DMS153 treated with DMSO at 0.1 percent for 48 hours (cell line): ENCODE measurements around the gene ZFAND4.
"Not testable (repeated sequence)": the region's sequence is repeated elsewhere in the genome, so short reads cannot be mapped to it uniquely, and the experiment has no call there.

ENCODE experiments used
- DNase-seq: peaks from one replicate; lab custom pipeline; 2025; ENCODE audit not compliant: unreplicated experiment; lab: John Stamatoyannopoulos, UW

Gene ZFAND4

GRCh38 chr10:45592432-45592831 is 80.1 kb downstream of the ZFAND4 start:
- no peak for DNase-seq

- no peak for DNase-seq
Observed at GRCh38 chr10:45591280-45591679, 81.3 kb downstream of the ZFAND4 start.

GRCh38 chr10:45589868-45590267 is 82.7 kb downstream of the ZFAND4 start:
- DNase-seq = no peak

- no peak for DNase-seq
Observed at GRCh38 chr10:45589009-45589408, 83.6 kb downstream of the ZFAND4 start.

DNA sequence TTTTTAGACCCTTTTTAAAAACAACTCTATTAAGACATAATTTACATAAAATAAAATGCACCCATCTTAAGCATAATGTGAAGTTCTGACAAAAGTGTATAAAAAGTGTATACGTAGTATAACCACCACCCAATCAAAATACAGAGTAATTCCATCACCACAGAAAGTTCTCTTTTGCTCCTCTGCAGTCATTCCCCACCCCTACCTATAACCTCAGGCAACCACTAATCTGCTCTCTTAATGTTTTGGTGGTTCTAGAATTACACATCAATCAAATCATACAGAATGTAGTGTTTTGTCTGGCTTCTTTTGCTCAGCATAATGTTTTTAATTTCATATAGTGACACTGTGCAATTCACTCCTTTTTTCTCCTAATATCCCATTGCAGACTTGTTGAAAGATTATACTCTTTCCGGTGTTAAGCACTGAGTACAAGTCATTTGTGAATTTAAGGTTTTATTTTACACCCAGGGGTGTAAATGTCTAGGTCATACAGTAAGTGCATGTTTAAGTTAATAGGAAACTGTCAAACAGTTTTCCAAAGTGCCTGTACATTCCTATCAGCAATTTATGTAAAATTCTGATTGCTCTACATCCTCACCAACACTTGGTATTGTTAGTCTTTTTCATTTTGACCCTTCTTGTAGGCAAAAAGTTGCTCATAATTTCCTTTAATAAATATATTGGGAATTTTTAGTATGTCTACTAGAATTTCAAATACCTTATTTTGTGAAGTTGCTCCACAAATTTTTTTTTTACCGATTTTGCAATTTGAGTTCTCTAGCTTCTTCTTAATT is 86.3 kb downstream of the ZFAND4 start:
- no peak for DNase-seq

GRCh38 chr10:45585131-45585530 is 87.4 kb downstream of the ZFAND4 start:
- no peak for DNase-seq

DNA sequence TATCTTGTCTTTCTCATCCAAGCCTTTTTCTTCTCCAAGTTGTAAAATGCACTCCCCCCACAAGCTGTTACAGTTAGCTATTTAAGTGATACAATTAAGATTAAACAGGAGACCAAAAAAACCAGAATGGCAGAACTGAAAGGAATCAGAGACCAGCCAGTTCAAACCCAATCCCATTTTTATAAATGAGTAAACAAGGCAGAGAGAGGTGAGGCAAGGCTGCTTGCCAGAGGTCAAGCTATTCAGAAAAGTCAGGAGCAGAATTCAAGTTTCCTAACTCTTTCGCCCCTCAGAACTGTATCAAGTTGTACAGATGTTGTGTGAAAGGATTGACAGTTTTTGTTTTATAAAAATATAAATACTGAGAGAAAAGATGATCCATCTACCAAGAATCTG is 90.2 kb downstream of the ZFAND4 start:
- no peak for DNase-seq

DNA sequence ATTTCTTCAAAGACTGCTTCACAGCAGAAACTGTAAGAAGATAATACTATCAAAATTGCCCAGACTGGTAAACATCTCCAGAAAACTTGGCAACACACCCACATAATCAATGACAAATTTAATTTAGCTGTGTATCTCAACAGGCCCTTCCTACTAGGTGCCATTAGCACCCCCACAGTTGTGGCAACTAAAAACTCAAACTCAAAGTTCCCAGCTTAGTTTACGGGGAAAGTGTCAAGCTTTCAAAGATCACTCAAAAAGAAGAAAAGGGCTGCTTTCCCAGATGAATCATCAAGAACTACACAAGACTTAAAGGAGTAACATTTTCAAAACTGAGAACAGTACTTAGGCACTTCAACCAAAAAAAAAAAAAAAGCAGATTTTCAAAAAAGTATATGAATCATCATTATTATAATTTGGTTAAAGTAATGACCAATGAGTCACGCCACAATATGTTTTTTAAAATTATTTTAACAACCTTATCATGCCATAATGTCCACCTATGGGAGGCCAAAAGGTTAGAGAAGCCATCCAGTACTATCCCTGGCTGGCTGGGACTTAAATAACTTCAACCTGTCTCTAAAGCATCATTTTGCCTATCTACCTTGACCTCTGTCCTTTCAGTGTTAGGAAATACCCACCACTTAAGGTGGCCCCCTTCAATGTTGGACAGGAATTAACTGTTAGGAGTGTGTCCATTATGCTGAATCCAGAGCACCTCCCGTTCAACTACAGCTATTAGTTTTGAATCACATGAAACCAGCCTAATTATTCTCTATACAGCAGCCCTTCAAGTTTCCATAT is 90.8 kb downstream of the ZFAND4 start:
- no peak for DNase-seq

GRCh38 chr10:45581216-45581549 is 91.4 kb downstream of the ZFAND4 start:
- no peak for DNase-seq

GRCh38 chr10:45580371-45581215 is 92.0 kb downstream of the ZFAND4 start:
- no peak for DNase-seq

- no peak for DNase-seq
Observed at GRCh38 chr10:45578384-45578971, 94.1 kb downstream of the ZFAND4 start.

- no peak for DNase-seq
Observed at GRCh38 chr10:45575966-45576597, 96.5 kb downstream of the ZFAND4 start.

DNA sequence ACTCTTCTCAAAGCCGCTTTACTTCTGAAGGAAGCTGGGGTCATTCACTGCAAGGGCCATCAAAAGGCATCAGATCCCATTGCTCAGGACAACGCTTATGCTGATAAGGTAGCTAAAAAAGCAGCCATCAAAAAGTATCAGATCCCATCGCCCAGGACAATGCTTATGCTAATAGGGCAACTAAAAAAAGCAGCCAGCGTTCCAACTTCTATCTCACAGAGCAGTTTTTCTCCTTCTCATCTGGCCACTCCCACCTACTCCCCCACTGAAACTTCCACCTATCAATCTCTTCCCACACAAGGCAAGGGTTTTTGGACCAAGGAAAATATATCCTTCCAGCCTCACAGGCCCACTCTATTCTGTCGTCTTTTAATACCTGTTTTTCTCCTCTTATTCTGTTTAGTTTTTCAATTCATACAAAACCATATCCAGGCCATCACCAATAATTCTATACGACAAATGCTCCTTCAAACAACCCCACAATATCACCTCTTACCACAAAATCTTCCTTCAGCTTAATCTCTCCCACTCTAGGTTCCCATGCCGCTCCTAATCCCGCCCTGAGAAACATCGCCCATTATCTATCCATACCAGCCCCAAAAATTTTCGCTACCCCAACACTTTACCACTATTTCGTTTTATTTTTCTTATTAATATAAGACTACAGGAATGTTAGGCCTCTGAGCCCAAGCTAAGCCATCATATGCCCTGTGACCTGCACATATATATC is 97.4 kb downstream of the ZFAND4 start:
- DNase-seq = not testable (repeated sequence)

- DNase-seq = no peak
Observed at GRCh38 chr10:45569471-45569870, 103.1 kb downstream of the ZFAND4 start.

GRCh38 chr10:45566415-45566814 is 106.2 kb downstream of the ZFAND4 start:
- DNase-seq = no peak
